Osteoblast (primary cell): ENCODE results near the gene GALK1. TPM values are rescaled to one million over a fixed set of nuclear protein-coding genes. Genes with fewer than 3 reads are reported as not detected.
A peak's percentile ranks its signal among the peaks of the same experiment; 100 is the strongest.

Source experiments
- DNase-seq: peaks from one replicate; pipeline ENCODE4 v3.0.0; 2011; ENCODE audit warnings: low spot score, mixed read lengths; ENCODE audit not compliant: insufficient read length; ENCODE audit errors: missing footprints
- H2AFZ ChIP-seq: 2 replicates; pipeline ENCODE4 v1.6.0; 2011; ENCODE audit warnings: mild to moderate bottlenecking, low read length
- H3K27ac ChIP-seq: 2 replicates; pipeline ENCODE4 v1.5.1; 2011; ENCODE audit warnings: mild to moderate bottlenecking, low read depth, low read length, moderate library complexity
- H3K27me3 ChIP-seq: 2 replicates; pipeline ENCODE4 v1.6.0; 2012; ENCODE audit warnings: mild to moderate bottlenecking, control low read depth, inconsistent platforms, low read length, moderate library complexity; ENCODE audit not compliant: insufficient read depth
- H3K36me3 ChIP-seq: 2 replicates; pipeline ENCODE4 v1.5.1; 2011; ENCODE audit warnings: mild to moderate bottlenecking, low read length, control low read depth, moderate library complexity; ENCODE audit not compliant: insufficient read depth
- H3K4me1 ChIP-seq: 2 replicates; pipeline ENCODE4 v1.5.1; 2011; ENCODE audit warnings: mild to moderate bottlenecking, low read length, control low read depth, moderate library complexity; ENCODE audit not compliant: insufficient read depth
- H3K4me2 ChIP-seq: 2 replicates; pipeline ENCODE4 v1.6.0; 2011; ENCODE audit warnings: mild to moderate bottlenecking, low read length; ENCODE audit not compliant: insufficient read depth
- H3K4me3 ChIP-seq: fragments of 200-600 bp; sonication (generic); 3 replicates; pipeline ENCODE4 v1.5.1; 2012; ENCODE audit warnings: mild to moderate bottlenecking, low read length, inconsistent platforms; ENCODE audit not compliant: insufficient read depth
- H3K79me2 ChIP-seq: 2 replicates; pipeline ENCODE4 v1.6.0; 2012; ENCODE audit warnings: mild to moderate bottlenecking, low read length, control low read depth, inconsistent platforms; ENCODE audit not compliant: insufficient read depth
- H3K9me3 ChIP-seq: 2 replicates; pipeline ENCODE4 v1.5.1; 2011; ENCODE audit warnings: low read depth, low read length, control low read depth
- H4K20me1 ChIP-seq: 2 replicates; pipeline ENCODE4 v1.6.0; 2012; ENCODE audit warnings: mild to moderate bottlenecking, low read length, control low read depth; ENCODE audit not compliant: insufficient read depth
- CTCF ChIP-seq: IDR thresholded peaks from 2 replicates; pipeline ENCODE4 v1.5.1; 2011; ENCODE audit warnings: mild to moderate bottlenecking, low read depth, low read length, moderate library complexity; ENCODE audit errors: extremely low read depth
- total RNA-seq: library from RNA; depleted of rRNA; stranded (reverse); fragments of >200 nt; gene quantifications from 2 replicates; pipeline ENCODE4 v1.2.3, GENCODE V29; 2012

Gene GALK1
- total RNA-seq, 1 donor: 25.3 TPM

GRCh38 chr17:75755990-75756389 is 9.0 kb downstream of the GALK1 start:
- H3K9me3 ChIP-seq: no peaks in the 10 kb centered on the region
- no peaks in the 10 kb centered on the region for H4K20me1 ChIP-seq
- peaks cover 10% of the 10 kb centered on the region for H3K4me1 ChIP-seq
- no peaks in the 10 kb centered on the region for H3K36me3 ChIP-seq
- no peak for TF ChIP-seq CTCF
- no peak overlapping the region for H2AFZ ChIP-seq
- H3K27me3 ChIP-seq: no peaks in the 10 kb centered on the region
- no peak overlapping the region for H3K4me3 ChIP-seq
- no peak overlapping the region for H3K27ac ChIP-seq
- peak; percentile 78 for DNase-seq
- no peak overlapping the region for H3K4me2 ChIP-seq
- H3K79me2 ChIP-seq: no peaks in the 10 kb centered on the region

GRCh38 chr17:75755205-75755901 is 9.6 kb downstream of the GALK1 start:
- Histone ChIP-seq H3K36me3 (no peaks in the 10 kb centered on the region), H4K20me1 (no peaks in the 10 kb centered on the region), H3K79me2 (no peaks in the 10 kb centered on the region), H3K4me1 (peaks cover 10% of the 10 kb centered on the region), H3K9me3 (no peaks in the 10 kb centered on the region), H3K27ac (no peak overlapping the region), H3K4me2 (no peak overlapping the region), H3K27me3 (no peaks in the 10 kb centered on the region), H3K4me3 (no peak overlapping the region), H2AFZ (no peak overlapping the region)
- DNase-seq: peak; percentile 92
- no peak for TF ChIP-seq CTCF

GRCh38 chr17:75754378-75755204 is 10.4 kb downstream of the GALK1 start:
- no peaks in the 10 kb centered on the region for H3K27me3 ChIP-seq
- H3K4me1 ChIP-seq: peaks cover 12% of the 10 kb centered on the region
- peak overlapping the region; percentile 51 for H2AFZ ChIP-seq
- no peaks in the 10 kb centered on the region for H4K20me1 ChIP-seq
- H3K4me2 ChIP-seq: peak overlapping the region; percentile 72
- no peak overlapping the region for H3K27ac ChIP-seq
- H3K36me3 ChIP-seq: no peaks in the 10 kb centered on the region
- DNase-seq: peak; percentile 72
- H3K79me2 ChIP-seq: no peaks in the 10 kb centered on the region
- no peak overlapping the region for H3K4me3 ChIP-seq
- no peak for TF ChIP-seq CTCF
- H3K9me3 ChIP-seq: no peaks in the 10 kb centered on the region
